Smooth muscle cell (in vitro differentiated cells): ENCODE measurements around the gene MRPL54. TPM values are rescaled to one million over a fixed set of nuclear protein-coding genes. Genes with fewer than 3 reads are reported as not detected.

Experiments used
- DNase-seq: peaks from one replicate; lab custom pipeline; 2025; ENCODE audit not compliant: unreplicated experiment; lab: John Stamatoyannopoulos, UW
- H2AFZ ChIP-seq: fragments of 200-600 bp; sonication (generic); 2 replicates; pipeline ENCODE4 v1.6.0; 2016; ENCODE audit warnings: antibody characterized with exemption, low read depth, mild to moderate bottlenecking
- H3F3A ChIP-seq: fragments of 200-600 bp; sonication (generic); 2 replicates; pipeline ENCODE4 v1.6.0; 2017; ENCODE audit warnings: antibody characterized with exemption, low read depth
- H3K27ac ChIP-seq: fragments of 200-600 bp; sonication (generic); 2 replicates; pipeline ENCODE4 v1.5.1; 2016; ENCODE audit warnings: low read depth, mild to moderate bottlenecking
- H3K27me3 ChIP-seq: fragments of 200-600 bp; sonication (generic); 2 replicates; pipeline ENCODE4 v1.6.1; 2016; ENCODE audit warnings: low read depth, mild to moderate bottlenecking
- H3K36me3 ChIP-seq: fragments of 200-600 bp; sonication (generic); 2 replicates; pipeline ENCODE4 v1.5.1; 2016; ENCODE audit warnings: low read depth
- H3K4me1 ChIP-seq: fragments of 200-600 bp; sonication (generic); 2 replicates; pipeline ENCODE4 v1.5.1; 2016; ENCODE audit warnings: low read depth
- H3K4me2 ChIP-seq: fragments of 200-600 bp; sonication (generic); 2 replicates; pipeline ENCODE4 v1.6.0; 2016; ENCODE audit warnings: mild to moderate bottlenecking
- H3K4me3 ChIP-seq: fragments of 200-600 bp; sonication (generic); 2 replicates; pipeline ENCODE4 v1.5.1; 2016; ENCODE audit warnings: mild to moderate bottlenecking
- H3K79me2 ChIP-seq: fragments of 200-600 bp; sonication (generic); 2 replicates; pipeline ENCODE4 v1.6.0; 2016; ENCODE audit warnings: low read depth, mild to moderate bottlenecking
- H3K9ac ChIP-seq: fragments of 200-600 bp; sonication (generic); 2 replicates; pipeline ENCODE4 v1.6.0; 2016; ENCODE audit warnings: low read depth
- H3K9me3 ChIP-seq: fragments of 200-600 bp; sonication (generic); replicated peaks from 2 replicates; pipeline ENCODE4 v1.5.1; 2016; ENCODE audit warnings: low read depth
- H4K20me1 ChIP-seq: fragments of 200-600 bp; sonication (generic); 2 replicates; pipeline ENCODE4 v1.6.0; 2016; ENCODE audit warnings: low read depth
- CTCF ChIP-seq: fragments of 200-600 bp; sonication (generic); IDR thresholded peaks from 2 replicates; pipeline ENCODE4 v1.5.1; 2017; ENCODE audit warnings: borderline replicate concordance, mild to moderate bottlenecking, antibody characterized with exemption; ENCODE audit not compliant: insufficient read depth, poor library complexity, severe bottlenecking
- WGBS: methylation state at CpG from one replicate; pipeline ENCODE4 v1.1.7; 2016; ENCODE audit warnings: low lambda C conversion rate; 5-methylcytosine and 5-hydroxymethylcytosine counted together
- polyA plus RNA-seq: library from polyadenylated mRNA; unstranded; fragments of >200 nt; fragmentation: Nextera tagmentation; extraction: Ambion mirVana; gene quantifications from 2 replicates; pipeline ENCODE4 v1.2.1, GENCODE V29; 2016
- total RNA-seq: library from RNA; depleted of rRNA; stranded (reverse); fragments of >200 nt; gene quantifications from 2 replicates; pipeline ENCODE4 v1.2.3, GENCODE V29; 2014

Gene MRPL54
- total and polyA plus RNA-seq, 2 experiments from 2014 or later, result 19.5 to 60.8 TPM

- peaks cover 4% of the 10 kb centered on the region for H3K4me1 ChIP-seq
- no peak overlapping the region for H3K4me2 ChIP-seq
- DNase-seq, result no peak
- no peaks in the 10 kb centered on the region for H3K36me3 ChIP-seq
- no peaks in the 10 kb centered on the region for H3F3A ChIP-seq
- no peak for TF ChIP-seq CTCF
- 97% methylated on average over 1 of the region's 1 CpG for WGBS
- no peak overlapping the region for H2AFZ ChIP-seq
- H3K4me3 ChIP-seq, result no peak overlapping the region
- H3K27ac ChIP-seq, result no peak overlapping the region
- no peaks in the 10 kb centered on the region for H4K20me1 ChIP-seq
- H3K27me3 ChIP-seq, result peaks cover 34% of the 10 kb centered on the region
- no peaks in the 10 kb centered on the region for H3K79me2 ChIP-seq
- peaks cover 8% of the 10 kb centered on the region for H3K9me3 ChIP-seq
- no peak overlapping the region for H3K9ac ChIP-seq
These were observed 19.8 kb downstream of the MRPL54 start for GRCh38 chr19:3782330-3782729.

GRCh38 chr19:3782903-3783302, 20.4 kb downstream of the MRPL54 start:
- 86% methylated on average over 13 of the region's 13 CpGs for WGBS

GRCh38 chr19:3783660-3784584, 21.4 kb downstream of the MRPL54 start:
- no peaks in the 10 kb centered on the region for H4K20me1 ChIP-seq
- H3K4me2 ChIP-seq, result no peak overlapping the region
- no peak for TF ChIP-seq CTCF
- no peak overlapping the region for H3K9ac ChIP-seq
- peaks cover 35% of the 10 kb centered on the region for H3K27me3 ChIP-seq
- no peak overlapping the region for H2AFZ ChIP-seq
- H3K4me3 ChIP-seq, result no peak overlapping the region
- no peaks in the 10 kb centered on the region for H3K79me2 ChIP-seq
- H3K36me3 ChIP-seq, result no peaks in the 10 kb centered on the region
- WGBS, result 65% methylated on average over 44 of the region's 49 CpGs
- H3K4me1 ChIP-seq, result peaks cover 4% of the 10 kb centered on the region
- H3K9me3 ChIP-seq, result peaks cover 8% of the 10 kb centered on the region
- DNase-seq, result no peak
- H3F3A ChIP-seq, result no peaks in the 10 kb centered on the region
- H3K27ac ChIP-seq, result no peak overlapping the region

More at GRCh38 chr19:3782903-3783302, 20.4 kb downstream of the MRPL54 start:
- no peaks in the 10 kb centered on the region for H4K20me1 ChIP-seq
- H3K4me2 ChIP-seq, result no peak overlapping the region
- no peaks in the 10 kb centered on the region for H3K36me3 ChIP-seq
- H2AFZ ChIP-seq, result no peak overlapping the region
- H3K4me1 ChIP-seq, result peaks cover 4% of the 10 kb centered on the region
- no peak overlapping the region for H3K9ac ChIP-seq
- H3K79me2 ChIP-seq, result no peaks in the 10 kb centered on the region
- no peak for TF ChIP-seq CTCF
- H3K27ac ChIP-seq, result no peak overlapping the region
- no peaks in the 10 kb centered on the region for H3F3A ChIP-seq
- H3K27me3 ChIP-seq, result peaks cover 35% of the 10 kb centered on the region
- peaks cover 8% of the 10 kb centered on the region for H3K9me3 ChIP-seq
- no peak overlapping the region for H3K4me3 ChIP-seq
- DNase-seq, result no peak
